K562 (cell line): Measurements from ENCODE around the gene KAT7. TPM values are rescaled to one million over a fixed set of nuclear protein-coding genes. Genes with fewer than 3 reads are reported as not detected.
A peak's percentile ranks its signal among the peaks of the same experiment; 100 is the strongest.

Experiments
- ATAC-seq: fragments of 200-7000 bp; cut with Tn5 transposase; 3 replicates; pipeline ENCODE4 v1.9.1; 2020; ENCODE audit warnings: moderate library complexity
- BruUV-seq: library from RNA; stranded (reverse); fragments of 400-500 nt; replicated peaks from 2 replicates; lab custom pipeline; 2021; lab: Mats Ljungman, UMichigan
- CTCF ChIA-PET: fragments of 300-600 bp; formaldehyde crosslinking; extraction: SDS; loops from one replicate; lab custom pipeline; 2021; ENCODE audit warnings: low intra/inter-chr PET ratio; lab: Yijun Ruan, JAX
- POLR2A ChIA-PET: fragments of 300-600, 350-650 bp; sonication (Branson Sonifier 250); formaldehyde crosslinking; extraction: SDS; loops from one replicate; lab custom pipeline; 2021; ENCODE audit warnings: antibody characterized with exemption, inconsistent platforms; lab: Yijun Ruan, JAX
- DNase-seq, 4 experiments: peaks; one replicate each; pipeline versions ENCODE4 v3.0.0 to v3.0.0-alpha.2; 2011 to 2018; ENCODE audit warnings: low spot score in 3 of 4, mixed read lengths in 3 of 4; ENCODE audit errors: extremely low read depth in 1 of 4
- FAIRE-seq: peaks from 2 replicates; lab custom pipeline; 2011; peaks lifted over from hg19 to GRCh38; lab: Jason Lieb, UNC
- H2AFZ ChIP-seq: 2 replicates; pipeline ENCODE4 v1.6.0; 2011; ENCODE audit warnings: low read depth, low read length, control low read depth, inconsistent platforms
- H3K27ac ChIP-seq: fragments of 200-600 bp; 3 replicates; pipeline ENCODE4 v1.8.0; 2011; ENCODE audit warnings: low read depth, mild to moderate bottlenecking, control low read depth, inconsistent platforms, low read length, moderate library complexity, mixed read lengths; ENCODE audit errors: extremely low read depth
- H3K27me3 ChIP-seq, 2 experiments: fragments of 300-600 bp in 1 of 2; 2 replicates in 1 of 2; 3 replicates in 1 of 2; pipeline versions ENCODE4 v1.6.0 to v1.8.0; 2011; ENCODE audit warnings: inconsistent platforms in 2 of 2, low read length in 2 of 2, mild to moderate bottlenecking in 1 of 2, mixed read lengths in 1 of 2, moderate library complexity in 1 of 2; ENCODE audit not compliant: control insufficient read depth in 2 of 2, insufficient read depth in 2 of 2
- H3K36me3 ChIP-seq: fragments of 300-600 bp; 3 replicates; pipeline ENCODE4 v1.8.0; 2011; ENCODE audit warnings: mild to moderate bottlenecking, low read length, inconsistent platforms; ENCODE audit not compliant: control insufficient read depth, insufficient read depth
- H3K4me1 ChIP-seq, 2 experiments: fragments of 200-600 bp in 1 of 2; replicated peaks in 1 of 2; 2 replicates in 1 of 2; 3 replicates in 1 of 2; pipeline versions ENCODE4 v1.5.1 to v1.8.0; 2011; ENCODE audit warnings: inconsistent platforms in 2 of 2, low read length in 2 of 2, mild to moderate bottlenecking in 1 of 2, mixed read lengths in 1 of 2, moderate library complexity in 1 of 2; ENCODE audit not compliant: control insufficient read depth in 2 of 2, insufficient read depth in 2 of 2
- H3K4me2 ChIP-seq: 2 replicates; pipeline ENCODE4 v1.6.1; 2011; ENCODE audit warnings: low read length, control low read depth, inconsistent platforms, mixed read lengths; ENCODE audit not compliant: insufficient read depth
- H3K4me3 ChIP-seq: fragments of 200-600 bp; sonication (generic), shearing (Covaris generic); 2 replicates; pipeline ENCODE4 v1.5.1; 2016; ENCODE audit warnings: control low read depth, inconsistent platforms
- H3K79me2 ChIP-seq: fragments of 200-600 bp; 3 replicates; pipeline ENCODE4 v1.8.0; 2011; ENCODE audit warnings: low read length, inconsistent platforms; ENCODE audit not compliant: control insufficient read depth, insufficient read depth
- H3K9ac ChIP-seq, 2 experiments: 2 replicates each; pipeline versions ENCODE4 v1.6.0 to v1.6.1; 2011; ENCODE audit warnings: low read depth in 2 of 2, low read length in 2 of 2, control low read depth in 1 of 2, inconsistent platforms in 1 of 2, mild to moderate bottlenecking in 1 of 2, mixed read lengths in 1 of 2; ENCODE audit not compliant: insufficient read depth in 1 of 2
- H3K9me1 ChIP-seq: one replicate; pipeline ENCODE4 v1.6.0; 2011; ENCODE audit warnings: inconsistent platforms, mild to moderate bottlenecking, low read length, moderate library complexity; ENCODE audit not compliant: control insufficient read depth, insufficient read depth
- H3K9me3 ChIP-seq: replicated peaks from 2 replicates; pipeline ENCODE4 v1.5.1; 2011; ENCODE audit warnings: low read depth, low read length, inconsistent platforms; ENCODE audit not compliant: control insufficient read depth, insufficient read depth
- H4K20me1 ChIP-seq: replicated peaks from 2 replicates; pipeline ENCODE4 v1.6.1; 2011; ENCODE audit warnings: low read length, inconsistent platforms, mixed read lengths; ENCODE audit not compliant: control insufficient read depth, insufficient read depth
- KHSRP ChIP-seq: fragments of 450-650 bp; IDR thresholded peaks from 2 replicates; pipeline ENCODE4 v1.6.1; 2017
- MEIS2 ChIP-seq: fragments of 450-650 bp; IDR thresholded peaks from 2 replicates; pipeline ENCODE4 v1.6.1; 2014; ENCODE audit warnings: mild to moderate bottlenecking; ENCODE audit not compliant: partially characterized antibody
- NONO ChIP-seq, 2 experiments: fragments of 200-400 bp in 1 of 2; fragments of 450-650 bp in 1 of 2; formaldehyde crosslinking in 1 of 2; IDR thresholded peaks; 2 replicates each; pipeline ENCODE4 v1.6.1; 2017; ENCODE audit warnings: low read depth in 2 of 2, mild to moderate bottlenecking in 2 of 2, moderate library complexity in 2 of 2, low read length in 1 of 2
- PCBP1 ChIP-seq: fragments of 200-400 bp; formaldehyde crosslinking; IDR thresholded peaks from 2 replicates; pipeline ENCODE4 v1.6.1; 2018; ENCODE audit warnings: mild to moderate bottlenecking, low read depth, low read length; ENCODE audit not compliant: poor library complexity, severe bottlenecking
- SAFB ChIP-seq: fragments of 200-400 bp; formaldehyde crosslinking; IDR thresholded peaks from 2 replicates; pipeline ENCODE4 v1.6.1; 2017; ENCODE audit warnings: low read depth, low read length, borderline replicate concordance
- ZFP36 ChIP-seq: fragments of 150-350 bp; IDR thresholded peaks from 2 replicates; pipeline ENCODE4 v1.6.1; 2018; ENCODE audit warnings: low read length, low read depth; ENCODE audit not compliant: partially characterized antibody
- WGBS: fragments of 100-300 bp; shearing (Covaris generic); methylation state at CpG from one replicate; pipeline ENCODE4 v1.1.6; 2016; ENCODE audit warnings: low coverage, mixed read lengths; ENCODE audit not compliant: insufficient coverage; ENCODE audit errors: missing lambda C conversion rate; 5-methylcytosine and 5-hydroxymethylcytosine counted together
- in situ Hi-C: fragments of 300-500 bp; cut with MboI; formaldehyde crosslinking; loops from 4 replicates; pipeline ENCODE4 v1.15.0; 2018; ENCODE audit warnings: inconsistent platforms, mixed read lengths
- intact Hi-C: fragments of 100-400 bp; cut with micrococcal nuclease; formaldehyde crosslinking; loops from 2 replicates; pipeline ENCODE4 v1.14.2; 2022
- polyA plus RNA-seq, 8 experiments: library from polyadenylated mRNA; depleted of rRNA in 4 of 8; stranded (reverse) in 5 of 8; unstranded in 3 of 8; fragments of >200 nt; fragmentation: Nextera tagmentation in 2 of 8; fragmentation: Illumina TruSeq in 1 of 8; extraction: Ambion mirVana in 2 of 8; extraction: Trizol in 1 of 8; gene quantifications; 2 replicates each; pipeline versions ENCODE4 v1.2.1 to v1.2.3, GENCODE V29; 2011 to 2014; ENCODE audit warnings: inconsistent platforms in 1 of 8, missing spikeins in 1 of 8
- total RNA-seq, 7 experiments: library from RNA; depleted of rRNA in 6 of 7; stranded (reverse); fragments of >200 nt in 6 of 7; fragmentation: Illumina TruSeq in 2 of 7; extraction: Trizol in 2 of 7; gene quantifications; 2 replicates each; pipeline versions ENCODE4 v1.2.1 to v1.2.3, GENCODE V29; 2011 to 2021; ENCODE audit warnings: low replicate concordance in 1 of 7

The KAT7 gene
- total and polyA plus RNA-seq, 9 of the 15 experiments (the other 6 are each of a cell fraction or from before 2014, with no cell fraction given) = 10.8 to 57.3 (median 34.8) TPM

GRCh38 chr17:49850218-49850610 lies 61.7 kb downstream of the KAT7 start:
- POLR2A ChIA-PET = interaction anchor here (0.7 to 1.5 kb wide), 5 partner anchors 9 to 278 kb away, joined by 3 to 9 read pairs (median 4); no protein-coding TSS in a partner anchor
- no peak for ATAC-seq

DNA sequence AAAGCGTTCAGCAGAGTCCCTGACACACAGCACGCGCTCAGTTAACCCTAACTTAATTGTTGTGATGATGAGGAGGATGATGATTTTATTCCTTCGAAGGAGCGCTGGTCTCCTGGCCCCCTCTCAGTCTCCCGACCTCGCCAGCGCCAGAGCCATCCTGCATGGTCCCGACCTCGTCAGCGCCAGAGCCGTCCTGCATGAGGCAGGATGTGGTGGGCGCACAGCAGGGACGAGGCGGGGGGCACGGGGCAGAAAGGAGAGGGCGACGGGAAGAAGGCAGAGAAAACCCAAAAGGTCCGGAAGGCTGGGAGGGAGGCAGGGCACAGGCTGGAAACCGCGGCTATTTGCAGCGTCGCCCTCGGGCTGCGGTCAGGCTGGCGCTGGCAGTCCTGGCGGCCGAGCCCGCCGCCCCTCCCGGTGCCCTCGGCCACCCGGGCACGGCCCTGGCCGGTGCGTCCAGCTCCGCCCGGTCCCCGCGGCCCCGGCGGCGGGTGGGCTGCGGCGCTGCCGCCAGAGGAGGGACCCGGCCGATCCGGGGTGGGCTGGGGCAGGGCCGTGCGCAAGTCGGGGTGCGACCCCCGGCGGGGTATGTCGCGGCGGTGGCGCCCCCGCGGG lies 62.4 kb downstream of the KAT7 start:
- H3K4me1 ChIP-seq = peaks cover 0 to 15% of the 10 kb centered on the region in 2 experiments; a peak in 2 of 5 replicates
- FAIRE-seq = no peak
- H4K20me1 ChIP-seq = 0 out of 2 replicates have a peak, but pooled peaks cover 7% of the 10 kb centered on the region
- H3K4me3 ChIP-seq = peak overlapping the region; percentile 49
- ChIA-PET CTCF (interaction anchor here (1.1 to 1.8 kb wide), 4 partner anchors 274 to 294 kb away, joined by 3 to 7 read pairs (median 5); no protein-coding TSS in a partner anchor), POLR2A (no interaction called here)
- H3K27me3 ChIP-seq = peaks cover 3 to 24% of the 10 kb centered on the region in 2 experiments; a peak in 4 of 5 replicates
- H3K9me1 ChIP-seq = no peaks in the 10 kb centered on the region
- H3K4me2 ChIP-seq = peak overlapping the region; percentile 82; the same call in 1 of the 2 replicates
- no peak for DNase-seq
- no peak overlapping the region for H2AFZ ChIP-seq
- H3K9me3 ChIP-seq = no peaks in the 10 kb centered on the region
- ATAC-seq = no peak
- H3K9ac ChIP-seq = peak overlapping the region in 1 of 2 experiments; percentile 87; a peak in 3 of 4 replicates
- intact Hi-C loops (loop anchor here (2.0 to 5.0 kb wide), 2 partner anchors 144 to 282 kb away; partner anchors contain the start of gene SLC35B1), in situ Hi-C loops (no loop called here)
- no peak overlapping the region for H3K27ac ChIP-seq
- no peaks in the 10 kb centered on the region for H3K36me3 ChIP-seq
- BruUV-seq = no TSS peak
- TF ChIP-seq SAFB (no peak), PCBP1 (peak; percentile 16), NONO (IDR thresholded peaks at IDR 0.05; ENCODE audit: low read depth in 2 of 2, low read length in 1 of 2) (0 out of 4 replicates have a peak, but pooled peaks of 1 of the 2 experiments have one; percentile 21)
- WGBS = 50% methylated on average over 22 of the region's 61 CpGs
- no peaks in the 10 kb centered on the region for H3K79me2 ChIP-seq

More at GRCh38 chr17:49850218-49850610, 61.7 kb downstream of the KAT7 start:
- Histone ChIP-seq H3K9ac (no peak overlapping the region), H2AFZ (no peak overlapping the region), H3K9me1 (no peaks in the 10 kb centered on the region), H3K36me3 (no peaks in the 10 kb centered on the region), H3K9me3 (no peaks in the 10 kb centered on the region), H4K20me1 (0 out of 2 replicates have a peak, but pooled peaks cover 7% of the 10 kb centered on the region), H3K79me2 (no peaks in the 10 kb centered on the region), H3K4me1 (peaks cover 4 to 15% of the 10 kb centered on the region in 2 experiments; a peak in 3 of 5 replicates), H3K4me3 (no peak overlapping the region), H3K27ac (no peak overlapping the region), H3K4me2 (no peak overlapping the region), H3K27me3 (peaks cover 3 to 24% of the 10 kb centered on the region in 2 experiments; a peak in 4 of 5 replicates)
- no TSS peak for BruUV-seq
- FAIRE-seq (no peak), DNase-seq (no peak)
- WGBS = 67% methylated on average over 5 of the region's 5 CpGs
- in situ Hi-C loops (no loop called here), intact Hi-C loops (loop anchor here (2.0 to 5.0 kb wide), 2 partner anchors 143 to 281 kb away; partner anchors contain the start of gene SLC35B1)
- CTCF ChIA-PET = interaction anchor here (1.3 kb wide), 1 partner anchor 293 kb away, joined by 5 read pairs; no protein-coding TSS in a partner anchor
- TF ChIP-seq MEIS2 (no peak), KHSRP (no peak), ZFP36 (no peak)
